Placental epithelial cell (primary cell): Measurements from ENCODE around the gene DRP2. TPM values are rescaled to one million over a fixed set of nuclear protein-coding genes. Genes with fewer than 3 reads are reported as not detected.

Source experiments
- small RNA-seq: library from RNA; depleted of rRNA; stranded (forward); fragments of <200 nt; gene quantifications from one replicate; pipeline ENCODE3, GENCODE V24; 2012
- total RNA-seq: library from RNA; depleted of rRNA; stranded (reverse); fragments of >200 nt; gene quantifications from 2 replicates; pipeline ENCODE4 v1.2.3, GENCODE V29; 2012

DRP2 gene, protein sequence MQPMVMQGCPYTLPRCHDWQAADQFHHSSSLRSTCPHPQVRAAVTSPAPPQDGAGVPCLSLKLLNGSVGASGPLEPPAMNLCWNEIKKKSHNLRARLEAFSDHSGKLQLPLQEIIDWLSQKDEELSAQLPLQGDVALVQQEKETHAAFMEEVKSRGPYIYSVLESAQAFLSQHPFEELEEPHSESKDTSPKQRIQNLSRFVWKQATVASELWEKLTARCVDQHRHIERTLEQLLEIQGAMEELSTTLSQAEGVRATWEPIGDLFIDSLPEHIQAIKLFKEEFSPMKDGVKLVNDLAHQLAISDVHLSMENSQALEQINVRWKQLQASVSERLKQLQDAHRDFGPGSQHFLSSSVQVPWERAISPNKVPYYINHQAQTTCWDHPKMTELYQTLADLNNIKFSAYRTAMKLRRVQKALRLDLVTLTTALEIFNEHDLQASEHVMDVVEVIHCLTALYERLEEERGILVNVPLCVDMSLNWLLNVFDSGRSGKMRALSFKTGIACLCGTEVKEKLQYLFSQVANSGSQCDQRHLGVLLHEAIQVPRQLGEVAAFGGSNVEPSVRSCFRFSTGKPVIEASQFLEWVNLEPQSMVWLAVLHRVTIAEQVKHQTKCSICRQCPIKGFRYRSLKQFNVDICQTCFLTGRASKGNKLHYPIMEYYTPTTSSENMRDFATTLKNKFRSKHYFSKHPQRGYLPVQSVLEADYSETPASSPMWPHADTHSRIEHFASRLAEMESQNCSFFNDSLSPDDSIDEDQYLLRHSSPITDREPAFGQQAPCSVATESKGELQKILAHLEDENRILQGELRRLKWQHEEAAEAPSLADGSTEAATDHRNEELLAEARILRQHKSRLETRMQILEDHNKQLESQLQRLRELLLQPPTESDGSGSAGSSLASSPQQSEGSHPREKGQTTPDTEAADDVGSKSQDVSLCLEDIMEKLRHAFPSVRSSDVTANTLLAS
- under 0.01 and 0.11 TPM in 2 replicates for total RNA-seq

DNA sequence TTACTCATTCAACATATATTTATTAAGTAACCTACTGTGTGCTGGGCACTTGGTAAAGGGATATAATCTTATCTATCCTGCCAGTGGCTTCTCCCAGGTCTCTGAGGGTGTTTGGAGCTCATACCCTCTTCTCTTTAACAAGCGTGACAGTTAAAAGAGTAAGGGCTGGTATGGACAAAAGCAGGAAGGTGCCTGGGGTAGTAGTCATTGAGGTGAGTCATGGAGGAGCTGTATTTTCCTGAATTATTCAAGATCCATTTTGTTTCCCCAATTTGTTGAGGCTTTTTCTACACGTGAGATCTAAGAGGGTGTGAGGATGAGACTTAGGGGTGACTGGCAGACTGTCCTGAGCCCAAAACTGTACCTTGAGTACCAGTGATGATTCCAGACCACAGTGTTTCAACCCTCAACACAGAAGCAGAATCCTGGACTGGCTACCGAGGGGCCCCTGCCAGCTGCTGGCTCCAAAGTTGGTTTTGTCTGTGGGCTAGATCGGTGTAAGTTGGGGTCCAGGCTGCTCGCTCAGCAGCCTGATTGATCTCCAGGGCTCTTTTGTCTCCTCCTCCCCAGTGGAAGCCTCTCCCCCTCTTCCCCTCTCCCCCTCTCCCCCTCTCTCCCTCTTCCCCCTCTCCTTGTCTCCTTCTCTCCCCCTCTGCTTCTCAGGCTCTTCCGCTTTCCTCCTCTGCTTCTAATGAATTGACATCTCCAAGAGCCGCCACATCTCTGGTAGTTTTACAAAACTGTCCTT, at the start of gene DRP2:
Gene DRP2, plus strand, starts transcription at position 671 of the 748 bp plus-strand sequence. CDS start 11,862 bp downstream, outside the sequence.

DNA sequence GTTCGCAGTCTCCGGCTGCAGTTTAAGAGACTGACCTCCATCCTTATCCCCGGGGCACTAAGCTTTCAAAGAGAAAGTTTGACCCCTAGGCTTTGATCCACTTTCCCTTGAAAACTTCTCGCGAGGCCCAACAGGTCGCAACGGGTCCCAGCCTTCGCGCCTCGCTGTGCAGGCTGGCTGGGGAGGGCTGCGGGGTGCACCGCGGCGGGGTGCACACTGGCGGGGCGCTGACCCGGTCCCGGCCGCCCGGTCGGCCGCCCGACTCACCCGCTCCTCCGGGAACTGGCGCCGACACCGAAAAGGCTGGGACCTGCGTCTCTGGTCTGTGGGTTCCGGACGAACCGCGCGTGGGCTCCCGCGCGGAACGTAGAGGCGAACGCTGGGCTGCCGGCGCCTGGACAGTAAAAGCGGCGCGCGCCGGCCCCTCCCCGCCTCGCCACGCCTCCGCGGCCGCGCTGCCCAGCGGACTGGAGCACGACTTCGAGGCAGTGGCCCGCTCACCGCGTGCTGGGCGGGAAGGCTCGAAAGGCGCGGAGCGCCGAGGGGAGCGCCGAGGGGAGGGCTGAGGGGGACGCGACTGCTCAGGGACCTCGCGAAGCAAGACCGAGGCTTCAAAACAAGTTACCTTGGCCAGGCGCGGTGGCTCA, 71.5 kb downstream of the DRP2 start, which contains the start of gene TAF7L:
Gene TAF7L, minus strand, starts transcription at position 378 of the 647 bp plus-strand sequence. CDS start 3,791 bp downstream, outside the sequence.

Small RNA genes lying within 50 kb of the gene (small RNA-seq; reads per million reads assigned to genes)
- gene Z70280.1, result not detected

Other genes starting within 250 kb of the DRP2 start
- 7.5 and 12.7 TPM in 2 replicates for gene TRMT2B, start 167.7 kb upstream of the DRP2 start, total RNA-seq
- gene TMEM35A, start 140.9 kb upstream of the DRP2 start, total RNA-seq, result not detected in 2 replicates
- 6.3 and 7.4 TPM in 2 replicates for gene CENPI, start 121.6 kb upstream of the DRP2 start, total RNA-seq
- gene TAF7L, start 71.5 kb downstream of the DRP2 start, total RNA-seq, result under 0.01 TPM in 1 of 2 replicates, not detected in the other
- gene TIMM8A, start 129.0 kb downstream of the DRP2 start, total RNA-seq, result 2.8 and 3.9 TPM in 2 replicates
- not detected in 2 replicates for gene BTK, start 166.4 kb downstream of the DRP2 start, total RNA-seq
- 158 and 599 TPM in 2 replicates for gene RPL36A, start 171.2 kb downstream of the DRP2 start, total RNA-seq
- 25.5 and 29.6 TPM in 2 replicates for gene GLA, start 188.1 kb downstream of the DRP2 start, total RNA-seq
- 56.8 and 66.7 TPM in 2 replicates for gene HNRNPH2, start 188.4 kb downstream of the DRP2 start, total RNA-seq